Astrocyte of the spinal cord (primary cell): ENCODE results near the gene POLR1A.

Experiments
- DNase-seq: peaks from one replicate; pipeline ENCODE4 v3.0.0; 2011; ENCODE audit warnings: low read depth, low spot score
- H3K4me3 ChIP-seq: 2 replicates; pipeline ENCODE4 v1.5.1; 2011; ENCODE audit warnings: low read depth, mild to moderate bottlenecking, low read length, moderate library complexity
- in situ Hi-C: cut with HindIII; loops from 2 replicates; pipeline ENCODE4 v1.10.0; 2017; ENCODE audit warnings: low sequenced_read_pairs
- TF ChIP-seq, protein P1 (sequence below): IDR thresholded peaks from 2 replicates; pipeline ENCODE4 v1.5.1; 2012; ENCODE audit warnings: low read depth, mild to moderate bottlenecking, low read length, inconsistent platforms

Gene POLR1A

DNA sequence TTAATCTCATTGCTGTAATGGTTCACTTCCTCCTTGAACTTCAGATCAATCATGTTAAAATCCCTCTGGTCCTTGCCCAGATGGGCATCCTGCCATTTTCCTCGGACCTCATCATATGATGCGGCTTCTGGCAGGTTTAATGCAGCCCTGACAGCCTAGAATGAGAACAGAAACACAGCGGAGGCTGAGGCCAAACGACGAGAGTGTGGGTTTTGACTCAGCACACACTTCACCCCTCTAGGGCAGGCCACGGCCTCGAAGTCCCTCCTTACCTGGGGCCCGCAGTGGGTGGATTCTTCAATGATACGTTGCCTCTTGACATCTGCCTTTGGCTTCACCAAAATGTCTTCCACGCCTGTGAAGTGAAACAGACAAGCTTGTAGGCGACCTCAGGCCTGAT, 56.8 kb downstream of the POLR1A start:
- H3K4me3 ChIP-seq, result no peak overlapping the region
- no peak for DNase-seq
- TF ChIP-seq, protein P1, sequence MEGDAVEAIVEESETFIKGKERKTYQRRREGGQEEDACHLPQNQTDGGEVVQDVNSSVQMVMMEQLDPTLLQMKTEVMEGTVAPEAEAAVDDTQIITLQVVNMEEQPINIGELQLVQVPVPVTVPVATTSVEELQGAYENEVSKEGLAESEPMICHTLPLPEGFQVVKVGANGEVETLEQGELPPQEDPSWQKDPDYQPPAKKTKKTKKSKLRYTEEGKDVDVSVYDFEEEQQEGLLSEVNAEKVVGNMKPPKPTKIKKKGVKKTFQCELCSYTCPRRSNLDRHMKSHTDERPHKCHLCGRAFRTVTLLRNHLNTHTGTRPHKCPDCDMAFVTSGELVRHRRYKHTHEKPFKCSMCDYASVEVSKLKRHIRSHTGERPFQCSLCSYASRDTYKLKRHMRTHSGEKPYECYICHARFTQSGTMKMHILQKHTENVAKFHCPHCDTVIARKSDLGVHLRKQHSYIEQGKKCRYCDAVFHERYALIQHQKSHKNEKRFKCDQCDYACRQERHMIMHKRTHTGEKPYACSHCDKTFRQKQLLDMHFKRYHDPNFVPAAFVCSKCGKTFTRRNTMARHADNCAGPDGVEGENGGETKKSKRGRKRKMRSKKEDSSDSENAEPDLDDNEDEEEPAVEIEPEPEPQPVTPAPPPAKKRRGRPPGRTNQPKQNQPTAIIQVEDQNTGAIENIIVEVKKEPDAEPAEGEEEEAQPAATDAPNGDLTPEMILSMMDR, result no peak
- in situ Hi-C loops, result no loop called here

DNA sequence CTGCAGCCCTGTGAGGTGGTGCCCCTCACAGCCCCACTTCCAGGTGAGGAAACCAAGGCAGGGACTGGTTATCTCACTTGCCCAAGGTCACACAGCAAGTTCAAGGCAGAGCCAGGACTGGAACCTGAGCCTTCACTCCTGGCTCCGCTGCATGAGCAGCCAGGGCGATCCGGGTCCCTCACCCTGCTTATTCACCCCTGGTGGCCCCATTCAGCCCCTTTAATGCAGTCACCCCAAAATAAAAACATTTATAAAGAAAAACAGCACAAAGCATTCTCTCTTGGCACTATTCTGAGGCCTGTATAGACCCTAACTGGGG, 57.3 kb downstream of the POLR1A start:
- DNase-seq, result no peak
- TF ChIP-seq, protein P1, result no peak
- H3K4me3 ChIP-seq, result no peak overlapping the region
- in situ Hi-C loops, result no loop called here

DNA sequence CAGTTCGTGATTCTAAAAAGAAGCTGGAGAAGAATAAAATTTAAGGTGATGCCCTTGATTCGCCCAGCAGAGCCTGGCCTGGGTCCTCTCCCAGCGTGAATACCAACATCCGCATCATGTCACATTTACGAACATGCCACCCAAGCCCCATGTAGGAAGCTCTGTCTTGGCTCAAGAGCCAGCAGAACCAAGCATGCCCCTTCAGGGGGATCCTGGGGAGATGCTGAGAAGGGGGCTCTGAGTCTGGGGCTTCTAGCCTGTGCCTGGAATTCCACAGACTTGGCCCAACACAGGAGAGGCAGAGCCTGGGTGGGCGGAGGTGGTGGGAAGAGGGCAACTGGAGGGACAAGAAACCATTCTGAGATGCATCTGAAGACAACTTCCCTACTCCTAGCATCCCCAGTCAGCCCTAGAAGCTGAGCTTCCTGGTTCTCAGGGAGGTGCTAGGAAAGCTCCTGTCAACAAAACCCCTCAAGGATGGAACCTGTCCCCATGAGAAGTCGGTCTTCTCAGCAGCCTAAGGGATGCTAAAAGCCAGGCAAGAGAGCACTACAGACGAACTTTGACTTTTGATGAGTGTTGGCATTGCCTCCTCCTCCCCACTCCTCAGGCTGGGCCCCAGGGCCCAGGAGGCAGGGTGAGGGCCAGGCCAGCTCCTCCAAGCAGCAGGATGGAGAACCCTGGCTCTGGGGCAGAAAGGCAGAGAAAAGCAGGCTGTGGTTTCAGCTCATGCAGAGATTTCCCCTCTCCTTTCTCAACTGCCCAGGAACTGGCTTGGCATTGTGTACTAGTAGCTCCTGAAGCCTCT, 57.9 kb downstream of the POLR1A start:
- TF ChIP-seq, protein P1, result no peak
- in situ Hi-C loops, result no loop called here
- DNase-seq, result no peak
- H3K4me3 ChIP-seq, result no peak overlapping the region

DNA sequence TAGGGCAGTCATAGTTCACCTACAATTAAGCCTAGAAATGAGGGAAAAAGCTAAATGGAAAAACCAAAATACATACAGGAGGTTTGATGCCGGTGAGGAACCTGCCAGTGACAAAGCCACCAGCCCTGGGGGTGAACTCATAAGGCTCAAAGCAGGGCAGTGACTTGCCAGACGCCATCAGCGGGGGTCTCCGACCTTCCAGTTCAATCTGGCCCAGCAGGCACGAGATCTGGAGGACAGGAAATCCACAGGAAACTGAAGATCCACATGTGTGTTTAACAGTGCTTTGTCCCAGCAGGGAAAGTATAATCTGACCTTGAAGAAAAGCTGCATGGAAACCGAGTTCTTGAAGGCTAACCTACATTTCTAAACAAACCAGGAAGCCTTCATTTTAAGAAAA, 60.1 kb downstream of the POLR1A start:
- no peak overlapping the region for H3K4me3 ChIP-seq
- in situ Hi-C loops, result no loop called here
- DNase-seq, result no peak
- TF ChIP-seq, protein P1, result no peak

DNA sequence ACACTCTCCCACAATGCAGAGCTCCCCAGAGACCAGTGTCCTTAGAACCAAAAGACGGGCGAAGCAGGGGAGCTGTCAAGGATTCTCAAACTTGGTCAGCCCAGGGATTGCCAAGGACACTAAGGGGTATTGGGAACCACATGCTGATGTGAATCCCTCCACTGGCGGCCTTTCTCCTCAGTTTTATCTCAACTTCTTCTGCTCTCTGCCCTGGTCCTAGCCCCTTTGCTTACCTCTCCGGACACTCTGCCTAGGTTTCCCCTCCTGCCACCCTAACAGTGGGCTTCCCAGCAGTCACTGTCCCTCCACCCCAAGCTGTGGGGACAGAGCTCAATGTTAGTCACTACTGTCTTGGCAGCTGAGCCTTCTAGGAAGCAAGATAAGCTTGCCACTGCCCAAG, 61.1 kb downstream of the POLR1A start:
- in situ Hi-C loops, result no loop called here
- H3K4me3 ChIP-seq, result no peak overlapping the region
- TF ChIP-seq, protein P1, result no peak
- no peak for DNase-seq

DNA sequence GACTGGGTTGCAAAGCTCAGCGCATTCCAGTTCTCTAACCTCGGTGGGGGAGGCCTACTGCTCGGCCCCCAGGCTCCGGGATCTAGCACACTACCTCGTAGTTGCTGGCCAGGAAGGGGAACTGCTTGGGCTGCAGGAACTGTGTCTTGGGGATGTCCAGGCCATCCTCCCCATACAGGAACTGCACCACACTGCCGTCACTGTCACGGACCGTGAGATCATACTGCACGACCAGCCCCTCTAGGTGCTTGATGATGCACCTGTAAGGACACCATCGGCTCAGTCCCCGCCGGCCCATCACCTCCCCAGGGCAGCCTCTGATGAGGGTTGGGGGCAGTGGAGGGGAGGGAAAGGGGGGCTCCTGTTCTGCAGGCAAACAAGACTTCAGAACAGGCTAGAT, 61.6 kb downstream of the POLR1A start:
- DNase-seq, result no peak
- in situ Hi-C loops, result no loop called here
- H3K4me3 ChIP-seq, result no peak overlapping the region
- TF ChIP-seq, protein P1, result no peak
